ENCODE measurements around the gene SMARCA5.

DNA sequence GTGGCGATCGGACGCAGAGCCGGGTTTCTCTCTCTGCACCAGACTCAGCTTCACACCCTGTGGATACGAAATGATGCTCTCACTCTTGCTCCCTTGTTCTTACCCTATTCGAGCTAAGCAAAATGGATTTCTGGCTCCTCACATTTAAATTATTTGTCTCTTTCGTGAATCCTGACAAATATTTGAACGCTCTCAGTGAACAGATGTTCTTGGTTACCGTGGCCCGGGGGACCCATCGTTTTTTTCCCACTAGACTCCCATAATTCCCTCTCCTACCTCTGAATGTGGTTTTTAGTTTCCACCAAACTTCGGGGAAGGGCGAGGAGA lies 630 bp downstream of the SMARCA5 start:
- TF ChIP-seq, protein P1, sequence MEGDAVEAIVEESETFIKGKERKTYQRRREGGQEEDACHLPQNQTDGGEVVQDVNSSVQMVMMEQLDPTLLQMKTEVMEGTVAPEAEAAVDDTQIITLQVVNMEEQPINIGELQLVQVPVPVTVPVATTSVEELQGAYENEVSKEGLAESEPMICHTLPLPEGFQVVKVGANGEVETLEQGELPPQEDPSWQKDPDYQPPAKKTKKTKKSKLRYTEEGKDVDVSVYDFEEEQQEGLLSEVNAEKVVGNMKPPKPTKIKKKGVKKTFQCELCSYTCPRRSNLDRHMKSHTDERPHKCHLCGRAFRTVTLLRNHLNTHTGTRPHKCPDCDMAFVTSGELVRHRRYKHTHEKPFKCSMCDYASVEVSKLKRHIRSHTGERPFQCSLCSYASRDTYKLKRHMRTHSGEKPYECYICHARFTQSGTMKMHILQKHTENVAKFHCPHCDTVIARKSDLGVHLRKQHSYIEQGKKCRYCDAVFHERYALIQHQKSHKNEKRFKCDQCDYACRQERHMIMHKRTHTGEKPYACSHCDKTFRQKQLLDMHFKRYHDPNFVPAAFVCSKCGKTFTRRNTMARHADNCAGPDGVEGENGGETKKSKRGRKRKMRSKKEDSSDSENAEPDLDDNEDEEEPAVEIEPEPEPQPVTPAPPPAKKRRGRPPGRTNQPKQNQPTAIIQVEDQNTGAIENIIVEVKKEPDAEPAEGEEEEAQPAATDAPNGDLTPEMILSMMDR (IDR thresholded peaks at IDR 0.05 in 2 of 3, conservative IDR thresholded peaks at IDR 0.05 in 1 of 3; ENCODE audit: control insufficient read depth in 2 of 3, extremely low read depth in 1 of 3, insufficient read depth in 1 of 3, low read depth in 3 of 3, low read length in 3 of 3), result no peak
- TF ChIP-seq JUNB (IDR thresholded peaks at IDR 0.05) (no peak), EZH2 (IDR thresholded peaks at IDR 0.05; ENCODE audit: borderline replicate concordance, control insufficient read depth, low read depth, low read length) (no peak), POLR2AphosphoS5 (IDR thresholded peaks at IDR 0.05; ENCODE audit: low read length) (no peak), RUNX3 (IDR thresholded peaks at IDR 0.05; ENCODE audit: low read length) (no peak), FOS (IDR thresholded peaks at IDR 0.05; ENCODE audit: borderline replicate concordance, extremely low read depth, insufficient read length) (no peak), SREBF2 (IDR thresholded peaks at IDR 0.05; ENCODE audit: low read length) (no peak), RAD21 (IDR thresholded peaks at IDR 0.05; ENCODE audit: insufficient read depth, low read depth, low read length) (no peak), NFYB (IDR thresholded peaks at IDR 0.05; ENCODE audit: insufficient read depth, low read depth, low read length) (no peak)
- TF ChIP-seq, protein P2, sequence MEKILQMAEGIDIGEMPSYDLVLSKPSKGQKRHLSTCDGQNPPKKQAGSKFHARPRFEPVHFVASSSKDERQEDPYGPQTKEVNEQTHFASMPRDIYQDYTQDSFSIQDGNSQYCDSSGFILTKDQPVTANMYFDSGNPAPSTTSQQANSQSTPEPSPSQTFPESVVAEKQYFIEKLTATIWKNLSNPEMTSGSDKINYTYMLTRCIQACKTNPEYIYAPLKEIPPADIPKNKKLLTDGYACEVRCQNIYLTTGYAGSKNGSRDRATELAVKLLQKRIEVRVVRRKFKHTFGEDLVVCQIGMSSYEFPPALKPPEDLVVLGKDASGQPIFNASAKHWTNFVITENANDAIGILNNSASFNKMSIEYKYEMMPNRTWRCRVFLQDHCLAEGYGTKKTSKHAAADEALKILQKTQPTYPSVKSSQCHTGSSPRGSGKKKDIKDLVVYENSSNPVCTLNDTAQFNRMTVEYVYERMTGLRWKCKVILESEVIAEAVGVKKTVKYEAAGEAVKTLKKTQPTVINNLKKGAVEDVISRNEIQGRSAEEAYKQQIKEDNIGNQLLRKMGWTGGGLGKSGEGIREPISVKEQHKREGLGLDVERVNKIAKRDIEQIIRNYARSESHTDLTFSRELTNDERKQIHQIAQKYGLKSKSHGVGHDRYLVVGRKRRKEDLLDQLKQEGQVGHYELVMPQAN (conservative IDR thresholded peaks at IDR 0.05), result no peak
- TF ChIP-seq, protein P3, sequence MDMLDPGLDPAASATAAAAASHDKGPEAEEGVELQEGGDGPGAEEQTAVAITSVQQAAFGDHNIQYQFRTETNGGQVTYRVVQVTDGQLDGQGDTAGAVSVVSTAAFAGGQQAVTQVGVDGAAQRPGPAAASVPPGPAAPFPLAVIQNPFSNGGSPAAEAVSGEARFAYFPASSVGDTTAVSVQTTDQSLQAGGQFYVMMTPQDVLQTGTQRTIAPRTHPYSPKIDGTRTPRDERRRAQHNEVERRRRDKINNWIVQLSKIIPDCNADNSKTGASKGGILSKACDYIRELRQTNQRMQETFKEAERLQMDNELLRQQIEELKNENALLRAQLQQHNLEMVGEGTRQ (IDR thresholded peaks at IDR 0.05; ENCODE audit: borderline replicate concordance, low read depth, low read length), result no peak
